ENCODE measurements around the gene EIF2D. TPM values are rescaled to one million over a fixed set of nuclear protein-coding genes. Genes with fewer than 3 reads are reported as not detected.

The EIF2D gene
- total RNA-seq, 2 donors from 2014 or later = 38.3 to 41.9 TPM

- Histone ChIP-seq H3K9ac (ENCODE audit: extremely low read depth, low read length, poor library complexity, severe bottlenecking) (no peak overlapping the region), H3K4me1 (ENCODE audit: control insufficient read depth, insufficient read depth, low read length) (no peaks in the 10 kb centered on the region), H3K36me3 (ENCODE audit: control insufficient read depth, insufficient read depth, low read length) (peaks cover 75% of the 10 kb centered on the region), H3K27ac (ENCODE audit: low read depth, low read length) (no peak overlapping the region), H3K27me3 (ENCODE audit: control insufficient read depth, insufficient read depth, low read length, poor library complexity, severe bottlenecking) (no peaks in the 10 kb centered on the region), H3K4me3 (ENCODE audit: low read length) (no peak overlapping the region), H3K9me3 (ENCODE audit: control insufficient read depth, low read length) (no peaks in the 10 kb centered on the region)
- DNase-seq = no peak
- 96 to 97% methylated on average over 4 to 7 of the region's 7 CpGs for WGBS, 2 experiments (ENCODE audit: insufficient coverage in 1 of 2, insufficient read length in 1 of 2)
- Mint-ChIP-seq H3K4me1 (no peaks in the 10 kb centered on the region), H3K9me3 (no peaks in the 10 kb centered on the region), H3K27ac (no peak overlapping the region), H3K27me3 (ENCODE audit: insufficient read depth) (no peaks in the 10 kb centered on the region), H3K4me3 (no peak overlapping the region), H3K36me3 (ENCODE audit: low read depth) (peaks cover 38% of the 10 kb centered on the region)
- no peak for TF ChIP-seq CTCF (conservative IDR thresholded peaks at IDR 0.05)
These were observed 18.8 kb downstream of the EIF2D start for GRCh38 chr1:206593351-206593925.

- DNase-seq = no peak
- no peaks in the 10 kb centered on the region for H3K27me3 ChIP-seq (ENCODE audit: control insufficient read depth, insufficient read depth, low read length, poor library complexity, severe bottlenecking)
- no peaks in the 10 kb centered on the region for H3K27me3 Mint-ChIP-seq (ENCODE audit: insufficient read depth)
- H3K9me3 Mint-ChIP-seq = no peaks in the 10 kb centered on the region
- H3K36me3 Mint-ChIP-seq (ENCODE audit: low read depth) = peaks cover 32% of the 10 kb centered on the region
- H3K4me1 ChIP-seq (ENCODE audit: control insufficient read depth, insufficient read depth, low read length) = no peaks in the 10 kb centered on the region
- H3K36me3 ChIP-seq (ENCODE audit: control insufficient read depth, insufficient read depth, low read length) = peaks cover 64% of the 10 kb centered on the region
- no peak overlapping the region for H3K9ac ChIP-seq (ENCODE audit: extremely low read depth, low read length, poor library complexity, severe bottlenecking)
- no peak overlapping the region for H3K27ac Mint-ChIP-seq
- no peaks in the 10 kb centered on the region for H3K9me3 ChIP-seq (ENCODE audit: control insufficient read depth, low read length)
- H3K4me3 Mint-ChIP-seq = no peak overlapping the region
- no peak overlapping the region for H3K4me3 ChIP-seq (ENCODE audit: low read length)
- TF ChIP-seq CTCF (conservative IDR thresholded peaks at IDR 0.05) = no peak
- H3K4me1 Mint-ChIP-seq = no peaks in the 10 kb centered on the region
- H3K27ac ChIP-seq (ENCODE audit: low read depth, low read length) = no peak overlapping the region
- 94 to 97% methylated on average over 8 to 9 of the region's 9 CpGs for WGBS, 2 experiments (ENCODE audit: insufficient coverage in 1 of 2, insufficient read length in 1 of 2)
These were observed 20.6 kb downstream of the EIF2D start for GRCh38 chr1:206591696-206592095.

GRCh38 chr1:206591226-206591625, 21.0 kb downstream of the EIF2D start:
- peaks cover 60% of the 10 kb centered on the region for H3K36me3 ChIP-seq (ENCODE audit: control insufficient read depth, insufficient read depth, low read length)
- no peaks in the 10 kb centered on the region for H3K4me1 ChIP-seq (ENCODE audit: control insufficient read depth, insufficient read depth, low read length)
- no peak for DNase-seq
- H3K27ac ChIP-seq (ENCODE audit: low read depth, low read length) = no peak overlapping the region
- no peaks in the 10 kb centered on the region for H3K27me3 ChIP-seq (ENCODE audit: control insufficient read depth, insufficient read depth, low read length, poor library complexity, severe bottlenecking)
- Mint-ChIP-seq H3K36me3 (ENCODE audit: low read depth) (peaks cover 30% of the 10 kb centered on the region), H3K27ac (no peak overlapping the region), H3K4me3 (no peak overlapping the region), H3K4me1 (no peaks in the 10 kb centered on the region), H3K27me3 (ENCODE audit: insufficient read depth) (no peaks in the 10 kb centered on the region), H3K9me3 (no peaks in the 10 kb centered on the region)
- H3K9me3 ChIP-seq (ENCODE audit: control insufficient read depth, low read length) = no peaks in the 10 kb centered on the region
- 91 to 97% methylated on average over 3 to 5 of the region's 5 CpGs for WGBS, 2 experiments (ENCODE audit: insufficient coverage in 1 of 2, insufficient read length in 1 of 2)
- TF ChIP-seq CTCF (conservative IDR thresholded peaks at IDR 0.05) = no peak
- H3K9ac ChIP-seq (ENCODE audit: extremely low read depth, low read length, poor library complexity, severe bottlenecking) = no peak overlapping the region
- H3K4me3 ChIP-seq (ENCODE audit: low read length) = no peak overlapping the region
